Measurements from ENCODE around the gene EPN2.

DNA sequence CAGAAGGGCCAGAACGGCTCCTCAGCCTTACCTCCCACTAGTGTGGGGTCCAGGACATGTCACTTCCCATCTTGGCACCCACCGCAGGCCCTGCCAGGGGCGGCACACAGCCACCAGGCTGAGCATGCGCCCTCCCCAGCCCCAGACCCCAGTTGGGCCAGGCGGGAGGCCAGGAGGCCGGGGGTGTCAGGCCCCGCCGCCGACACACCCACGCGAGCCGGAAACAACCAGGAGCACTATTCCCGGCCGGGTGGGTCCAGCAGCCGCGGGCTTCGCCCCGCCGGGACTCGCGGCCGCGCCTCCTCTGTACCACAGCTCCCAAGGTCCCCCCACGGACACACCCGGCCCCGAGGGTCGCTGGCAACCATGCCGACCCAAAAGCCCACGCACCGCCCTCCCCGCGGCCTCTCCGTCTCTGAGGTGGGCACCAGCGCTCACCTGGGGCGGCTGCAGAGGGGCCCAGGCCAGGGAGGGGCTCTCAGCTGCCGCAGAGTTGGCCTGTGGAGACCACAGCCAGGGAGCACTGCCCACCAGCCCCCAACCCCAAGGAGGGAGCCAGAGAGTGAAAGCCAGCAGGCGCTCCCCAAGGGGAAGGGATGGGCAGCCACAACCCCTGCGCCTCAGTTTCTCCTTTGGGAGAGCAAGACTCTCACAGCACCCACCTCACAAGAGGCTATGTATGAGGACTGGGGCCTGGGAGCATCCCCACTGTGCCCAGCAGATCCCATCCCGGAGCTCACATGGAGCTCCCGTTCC, 107.3 kb downstream of the EPN2 start:
- TF ChIP-seq, protein P1, sequence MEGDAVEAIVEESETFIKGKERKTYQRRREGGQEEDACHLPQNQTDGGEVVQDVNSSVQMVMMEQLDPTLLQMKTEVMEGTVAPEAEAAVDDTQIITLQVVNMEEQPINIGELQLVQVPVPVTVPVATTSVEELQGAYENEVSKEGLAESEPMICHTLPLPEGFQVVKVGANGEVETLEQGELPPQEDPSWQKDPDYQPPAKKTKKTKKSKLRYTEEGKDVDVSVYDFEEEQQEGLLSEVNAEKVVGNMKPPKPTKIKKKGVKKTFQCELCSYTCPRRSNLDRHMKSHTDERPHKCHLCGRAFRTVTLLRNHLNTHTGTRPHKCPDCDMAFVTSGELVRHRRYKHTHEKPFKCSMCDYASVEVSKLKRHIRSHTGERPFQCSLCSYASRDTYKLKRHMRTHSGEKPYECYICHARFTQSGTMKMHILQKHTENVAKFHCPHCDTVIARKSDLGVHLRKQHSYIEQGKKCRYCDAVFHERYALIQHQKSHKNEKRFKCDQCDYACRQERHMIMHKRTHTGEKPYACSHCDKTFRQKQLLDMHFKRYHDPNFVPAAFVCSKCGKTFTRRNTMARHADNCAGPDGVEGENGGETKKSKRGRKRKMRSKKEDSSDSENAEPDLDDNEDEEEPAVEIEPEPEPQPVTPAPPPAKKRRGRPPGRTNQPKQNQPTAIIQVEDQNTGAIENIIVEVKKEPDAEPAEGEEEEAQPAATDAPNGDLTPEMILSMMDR (conservative IDR thresholded peaks at IDR 0.05) = no peak
- no peak for TF ChIP-seq EZH2 (IDR thresholded peaks at IDR 0.05; ENCODE audit: low read depth)

Data from PC-9 (cell line).